ENCODE results near the gene IRF1.

- no peak for TF ChIP-seq CTCF (IDR thresholded peaks at IDR 0.05)
- no peak for TF ChIP-seq POLR2A (IDR thresholded peaks at IDR 0.05)
Observed at GRCh38 chr5:132477784-132478365, 12.7 kb downstream of the IRF1 start.

All from esophagus squamous epithelium (tissue), 4 donors.